WERI-Rb-1 (cell line): ENCODE measurements around the gene FCRL1.

Experiments
- DNase-seq: peaks from one replicate; pipeline ENCODE4 v3.0.0-alpha.2; 2020
- H3K27ac ChIP-seq: fragments of 250-450 bp; sonication (Bioruptor Pico); 2 replicates; pipeline ENCODE4 v1.5.1; 2020; ENCODE audit warnings: mild to moderate bottlenecking, moderate library complexity
- H3K27me3 ChIP-seq: fragments of 250-450 bp; sonication (Bioruptor Pico); 2 replicates; pipeline ENCODE4 v1.5.1; 2021; ENCODE audit warnings: mild to moderate bottlenecking, low read depth, moderate library complexity; ENCODE audit not compliant: insufficient read depth, severe bottlenecking
- H3K36me3 ChIP-seq: fragments of 250-450 bp; sonication (Bioruptor Pico); 2 replicates; pipeline ENCODE4 v1.5.1; 2020; ENCODE audit warnings: mild to moderate bottlenecking, moderate library complexity
- H3K4me3 ChIP-seq: 2 replicates; pipeline ENCODE4 v1.5.1; 2011; ENCODE audit warnings: low read depth, mild to moderate bottlenecking, control low read depth, low read length
- H3K9me3 ChIP-seq: fragments of 250-450 bp; sonication (Bioruptor Pico); 2 replicates; pipeline ENCODE4 v1.5.1; 2021; ENCODE audit warnings: mild to moderate bottlenecking, moderate library complexity; ENCODE audit not compliant: severe bottlenecking
- CTCF ChIP-seq: IDR thresholded peaks from 2 replicates; pipeline ENCODE4 v1.5.1; 2011; ENCODE audit warnings: low read depth, mild to moderate bottlenecking, control low read depth, inconsistent platforms, low read length

FCRL1 gene

GRCh38 chr1:157849229-157849875 lies 29.4 kb upstream of the FCRL1 start:
- H3K27me3 ChIP-seq: peaks cover 84% of the 10 kb centered on the region
- no peak overlapping the region for H3K4me3 ChIP-seq
- no peak overlapping the region for H3K27ac ChIP-seq
- no peak for TF ChIP-seq CTCF
- no peaks in the 10 kb centered on the region for H3K36me3 ChIP-seq
- H3K9me3 ChIP-seq: peaks cover 3% of the 10 kb centered on the region
- DNase-seq: no peak

GRCh38 chr1:157844089-157844830 lies 24.3 kb upstream of the FCRL1 start:
- DNase-seq: no peak
- no peak overlapping the region for H3K27ac ChIP-seq
- H3K9me3 ChIP-seq: peaks cover 3% of the 10 kb centered on the region
- no peak for TF ChIP-seq CTCF
- H3K27me3 ChIP-seq: peaks cover 82% of the 10 kb centered on the region
- H3K4me3 ChIP-seq: no peak overlapping the region
- no peaks in the 10 kb centered on the region for H3K36me3 ChIP-seq

- DNase-seq: no peak
- Histone ChIP-seq H3K27ac (no peak overlapping the region), H3K9me3 (peaks cover 2% of the 10 kb centered on the region), H3K4me3 (no peak overlapping the region), H3K36me3 (no peaks in the 10 kb centered on the region), H3K27me3 (peaks cover 88% of the 10 kb centered on the region)
- TF ChIP-seq CTCF: no peak
Measured at GRCh38 chr1:157842939-157843338, 23.0 kb upstream of the FCRL1 start.

- peaks cover 9% of the 10 kb centered on the region for H3K9me3 ChIP-seq
- H3K36me3 ChIP-seq: no peaks in the 10 kb centered on the region
- DNase-seq: no peak
- H3K27me3 ChIP-seq: peaks cover 95% of the 10 kb centered on the region
- TF ChIP-seq CTCF: no peak
- H3K4me3 ChIP-seq: no peak within 1 kb of the TSS
- no peak within 1 kb of the TSS for H3K27ac ChIP-seq
Measured at GRCh38 chr1:157841708-157842107, 21.8 kb upstream of the FCRL1 start, which contains the start of gene CD5L. TSS of gene CD5L (minus strand) at chr1:157841808. CDS start at chr1:157841701, 107 bp downstream.

- H3K36me3 ChIP-seq: no peaks in the 10 kb centered on the region
- H3K27ac ChIP-seq: no peak overlapping the region
- no peak for TF ChIP-seq CTCF
- no peak for DNase-seq
- peaks cover 9% of the 10 kb centered on the region for H3K9me3 ChIP-seq
- H3K27me3 ChIP-seq: peaks cover 98% of the 10 kb centered on the region
- no peak overlapping the region for H3K4me3 ChIP-seq
Measured at GRCh38 chr1:157838966-157839365, 19.0 kb upstream of the FCRL1 start.

- H3K9me3 ChIP-seq: peaks cover 9% of the 10 kb centered on the region
- H3K27me3 ChIP-seq: peaks cover 100% of the 10 kb centered on the region
- no peak for TF ChIP-seq CTCF
- DNase-seq: no peak
- no peak overlapping the region for H3K4me3 ChIP-seq
- H3K36me3 ChIP-seq: no peaks in the 10 kb centered on the region
- H3K27ac ChIP-seq: no peak overlapping the region
Measured at GRCh38 chr1:157834430-157834829, 14.5 kb upstream of the FCRL1 start.
